Natural killer cell treated with Interleukin-12 subunit alpha and Interleukin-12 subunit beta and Interleukin-15 and Interleukin-18, amount 100 ng/mL, for 72 hours (primary cell): ENCODE measurements around the gene AQP1. TPM values are rescaled to one million over a fixed set of nuclear protein-coding genes. Genes with fewer than 3 reads are reported as not detected.

Experiments
- ATAC-seq, 2 donors: fragments of 150-1000 bp; cut with Tn5 transposase in 1 of 2; sonication (Bioruptor Pico), chemical (Tn5 transposase) in 1 of 2; 2 replicates each; pipeline ENCODE4 v1.10.0; 2021
- DNase-seq: peaks from one replicate; pipeline ENCODE4 v3.0.0; 2022; ENCODE audit warnings: low spot score
- H3K27ac Mint-ChIP-seq, 2 donors: 1 replicate in 1 of 2; 2 replicates in 1 of 2; pipeline ENCODE4 v1.8.0; 2022; ENCODE audit warnings: mixed read lengths in 2 of 2, mild to moderate bottlenecking in 1 of 2, moderate library complexity in 1 of 2
- H3K27me3 Mint-ChIP-seq, 2 donors: 1 replicate in 1 of 2; 2 replicates in 1 of 2; pipeline ENCODE4 v1.8.0; 2022; ENCODE audit warnings: mixed read lengths in 2 of 2
- H3K36me3 Mint-ChIP-seq: one replicate; pipeline ENCODE4 v1.8.0; 2022; ENCODE audit warnings: mixed read lengths
- H3K4me1 Mint-ChIP-seq, 2 donors: 1 replicate in 1 of 2; 2 replicates in 1 of 2; pipeline ENCODE4 v1.8.0; 2022; ENCODE audit warnings: low read depth in 2 of 2, mixed read lengths in 2 of 2, mild to moderate bottlenecking in 1 of 2
- H3K4me3 Mint-ChIP-seq: one replicate; pipeline ENCODE4 v1.8.0; 2022; ENCODE audit warnings: mixed read lengths
- H3K9me3 Mint-ChIP-seq: 2 replicates; pipeline ENCODE4 v1.8.0; 2022; ENCODE audit warnings: mixed read lengths
- total RNA-seq, 2 donors: library from RNA; stranded (reverse); gene quantifications; one replicate each; pipeline ENCODE4 v1.2.3, GENCODE V29; 2022

Gene AQP1
- total RNA-seq, 2 donors from 2014 or later: 0.14 TPM; not detected in 1

- Mint-ChIP-seq H3K4me1 (peaks cover 0 to 2% of the 10 kb centered on the region in 2 donors), H3K27ac (no peak overlapping the region), H3K9me3 (no peaks in the 10 kb centered on the region), H3K27me3 (peaks cover 4 to 6% of the 10 kb centered on the region in 2 donors), H3K36me3 (no peaks in the 10 kb centered on the region), H3K4me3 (no peak overlapping the region)
- ATAC-seq: no peak
- no peak for DNase-seq
Measured at GRCh38 chr7:30894866-30895605, 16.6 kb upstream of the AQP1 start.

GRCh38 chr7:30896036-30896435, 15.6 kb upstream of the AQP1 start:
- Mint-ChIP-seq H3K4me1 (peaks cover 0 to 2% of the 10 kb centered on the region in 2 donors), H3K27me3 (peaks cover 0 to 4% of the 10 kb centered on the region in 2 donors), H3K27ac (no peak overlapping the region), H3K36me3 (no peaks in the 10 kb centered on the region), H3K9me3 (no peaks in the 10 kb centered on the region), H3K4me3 (no peak overlapping the region)
- DNase-seq (no peak), ATAC-seq (no peak)

GRCh38 chr7:30896783-30897637, 14.6 kb upstream of the AQP1 start:
- Mint-ChIP-seq H3K27me3 (peaks cover 0 to 4% of the 10 kb centered on the region in 2 donors), H3K4me1 (peaks cover 0 to 2% of the 10 kb centered on the region in 2 donors), H3K9me3 (no peaks in the 10 kb centered on the region), H3K27ac (no peak overlapping the region), H3K4me3 (no peak overlapping the region), H3K36me3 (no peaks in the 10 kb centered on the region)
- ATAC-seq: no peak
- DNase-seq: no peak

GRCh38 chr7:30897770-30898169, 13.9 kb upstream of the AQP1 start:
- H3K4me1 Mint-ChIP-seq: peaks cover 0 to 2% of the 10 kb centered on the region in 2 donors
- no peak for DNase-seq
- no peak overlapping the region for H3K27ac Mint-ChIP-seq
- H3K4me3 Mint-ChIP-seq: no peak overlapping the region
- H3K9me3 Mint-ChIP-seq: no peaks in the 10 kb centered on the region
- H3K27me3 Mint-ChIP-seq: peaks cover 0 to 4% of the 10 kb centered on the region in 2 donors
- ATAC-seq: no peak
- H3K36me3 Mint-ChIP-seq: no peaks in the 10 kb centered on the region

DNA sequence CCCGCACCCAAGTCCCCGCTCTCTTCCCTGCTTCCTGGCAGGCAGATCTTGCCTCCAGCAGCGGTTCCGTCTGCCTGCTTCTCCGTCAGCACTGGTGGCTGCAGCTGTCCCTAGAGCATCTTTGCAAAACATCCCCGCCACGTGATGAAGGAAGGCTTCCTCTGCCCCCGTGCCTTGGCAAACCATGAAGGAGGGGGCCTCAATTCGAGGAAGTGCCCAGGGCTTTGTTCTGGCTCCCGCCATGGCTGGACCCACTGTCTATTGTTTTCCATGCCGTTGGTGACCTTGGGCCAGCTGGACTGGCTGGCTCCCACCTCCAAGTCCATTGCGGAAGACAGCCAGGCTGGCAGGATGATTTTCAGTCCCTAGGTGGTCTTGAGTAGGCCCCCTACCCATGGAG, 13.2 kb upstream of the AQP1 start:
- Mint-ChIP-seq H3K36me3 (no peaks in the 10 kb centered on the region), H3K27ac (no peak overlapping the region), H3K4me1 (peaks cover 0 to 2% of the 10 kb centered on the region in 2 donors), H3K4me3 (no peak overlapping the region), H3K9me3 (no peaks in the 10 kb centered on the region), H3K27me3 (peaks cover 0 to 4% of the 10 kb centered on the region in 2 donors)
- ATAC-seq (no peak), DNase-seq (no peak)

GRCh38 chr7:30899066-30899465, 12.6 kb upstream of the AQP1 start:
- H3K4me3 Mint-ChIP-seq: no peak overlapping the region
- ATAC-seq: no peak
- H3K4me1 Mint-ChIP-seq: peaks cover 0 to 2% of the 10 kb centered on the region in 2 donors
- DNase-seq: no peak
- peaks cover 0 to 4% of the 10 kb centered on the region in 2 donors for H3K27me3 Mint-ChIP-seq
- H3K27ac Mint-ChIP-seq: no peak overlapping the region
- H3K9me3 Mint-ChIP-seq: no peaks in the 10 kb centered on the region
- H3K36me3 Mint-ChIP-seq: no peaks in the 10 kb centered on the region

GRCh38 chr7:30899630-30900029, 12.0 kb upstream of the AQP1 start:
- no peak for DNase-seq

DNA sequence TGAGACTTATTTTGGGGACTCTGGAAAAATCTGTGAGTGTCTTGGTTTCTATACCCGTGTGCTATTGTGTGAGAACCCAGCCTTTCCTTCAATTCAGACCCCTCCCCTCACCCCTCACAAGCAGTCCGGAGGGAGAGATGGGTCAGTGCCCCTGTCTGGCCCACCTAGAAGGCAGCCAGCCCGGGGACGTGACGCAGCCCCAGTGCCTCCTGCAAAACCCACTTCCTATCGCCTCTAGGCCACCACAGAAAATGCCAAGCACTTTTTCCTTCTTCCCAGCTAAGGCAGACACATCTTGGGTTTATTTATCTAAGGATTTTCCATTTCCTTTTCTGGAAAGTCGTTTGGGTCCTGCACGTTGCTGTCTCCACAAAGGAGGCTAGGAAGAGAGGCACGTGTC, 11.6 kb upstream of the AQP1 start:
- peaks cover 0 to 4% of the 10 kb centered on the region in 2 donors for H3K27me3 Mint-ChIP-seq
- H3K4me1 Mint-ChIP-seq: peaks cover 0 to 2% of the 10 kb centered on the region in 2 donors
- no peaks in the 10 kb centered on the region for H3K9me3 Mint-ChIP-seq
- H3K36me3 Mint-ChIP-seq: no peaks in the 10 kb centered on the region
- no peak overlapping the region for H3K4me3 Mint-ChIP-seq
- H3K27ac Mint-ChIP-seq: no peak overlapping the region
- DNase-seq: no peak
- ATAC-seq: no peak

More at GRCh38 chr7:30899630-30900029, 12.0 kb upstream of the AQP1 start:
- H3K4me3 Mint-ChIP-seq: no peak overlapping the region
- H3K27ac Mint-ChIP-seq: no peak overlapping the region
- no peaks in the 10 kb centered on the region for H3K36me3 Mint-ChIP-seq
- H3K27me3 Mint-ChIP-seq: peaks cover 0 to 4% of the 10 kb centered on the region in 2 donors
- ATAC-seq: no peak
- no peaks in the 10 kb centered on the region for H3K9me3 Mint-ChIP-seq
- H3K4me1 Mint-ChIP-seq: peaks cover 0 to 2% of the 10 kb centered on the region in 2 donors

DNA sequence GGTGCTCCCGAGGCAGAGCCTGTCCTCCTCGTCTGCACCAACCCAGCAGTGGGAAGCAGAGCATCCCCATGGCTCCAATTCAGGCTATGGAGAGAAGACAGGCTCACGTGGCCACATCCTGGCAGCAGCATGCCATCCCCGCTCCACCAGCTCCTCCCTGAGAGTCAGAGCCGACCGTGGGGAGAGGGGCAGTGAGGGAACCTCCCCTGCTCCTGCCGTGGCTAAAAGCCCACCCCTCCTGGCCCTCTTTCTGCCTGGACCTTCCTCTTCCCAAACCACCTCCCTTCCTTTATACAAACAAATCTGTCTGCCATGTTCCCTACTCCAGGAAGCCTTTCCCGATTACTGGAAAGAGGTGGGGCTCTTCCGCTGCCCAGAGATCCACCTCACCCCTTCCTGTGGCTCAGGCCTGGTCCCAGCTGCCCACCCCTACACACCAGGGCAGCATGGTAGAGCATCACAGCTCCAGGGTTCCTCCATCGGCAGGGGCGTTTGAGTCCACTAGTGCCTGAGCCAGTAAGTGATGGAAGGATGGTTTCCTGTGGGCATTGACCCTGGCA, 10.8 kb upstream of the AQP1 start:
- no peaks in the 10 kb centered on the region for H3K36me3 Mint-ChIP-seq

DNA sequence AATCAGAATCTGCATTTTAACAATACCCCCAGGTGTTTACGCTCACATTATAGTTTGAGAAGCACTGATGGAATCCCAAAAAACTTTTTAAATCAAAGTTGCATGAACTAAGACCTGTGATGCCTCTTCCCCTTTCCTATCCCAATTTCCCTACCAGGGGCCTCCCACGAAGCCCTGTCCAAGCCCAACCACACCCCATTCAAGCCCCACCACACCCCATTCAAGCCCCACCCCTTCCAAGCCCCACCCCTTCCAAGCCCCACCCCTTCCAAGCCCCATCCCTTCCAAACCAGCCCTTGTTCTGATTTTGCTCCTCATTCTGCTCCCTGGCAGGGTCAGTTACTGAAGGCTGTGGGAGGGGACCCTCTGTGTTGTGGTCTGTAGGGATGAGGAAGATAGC, 9.8 kb upstream of the AQP1 start:
- Mint-ChIP-seq H3K27ac (no peak overlapping the region), H3K36me3 (no peaks in the 10 kb centered on the region), H3K4me1 (no peaks in the 10 kb centered on the region), H3K27me3 (no peaks in the 10 kb centered on the region), H3K9me3 (no peaks in the 10 kb centered on the region), H3K4me3 (no peak overlapping the region)
- ATAC-seq (no peak), DNase-seq (no peak)

More for the DNA sequence above, 10.8 kb upstream of the AQP1 start:
- ATAC-seq (no peak), DNase-seq (no peak)
- H3K27me3 Mint-ChIP-seq: peaks cover 0 to 2% of the 10 kb centered on the region in 2 donors
- no peak overlapping the region for H3K27ac Mint-ChIP-seq
- H3K9me3 Mint-ChIP-seq: no peaks in the 10 kb centered on the region
- peaks cover 0 to 2% of the 10 kb centered on the region in 2 donors for H3K4me1 Mint-ChIP-seq
- no peak overlapping the region for H3K4me3 Mint-ChIP-seq

- no peaks in the 10 kb centered on the region for H3K9me3 Mint-ChIP-seq
- H3K27me3 Mint-ChIP-seq: no peaks in the 10 kb centered on the region
- H3K36me3 Mint-ChIP-seq: no peaks in the 10 kb centered on the region
- no peaks in the 10 kb centered on the region for H3K4me1 Mint-ChIP-seq
- no peak overlapping the region for H3K4me3 Mint-ChIP-seq
- DNase-seq (no peak), ATAC-seq (no peak)
- H3K27ac Mint-ChIP-seq: no peak overlapping the region
Measured at GRCh38 chr7:30902466-30902865, 9.2 kb upstream of the AQP1 start.

- Mint-ChIP-seq H3K36me3 (no peaks in the 10 kb centered on the region), H3K4me3 (no peak overlapping the region), H3K4me1 (no peaks in the 10 kb centered on the region), H3K9me3 (no peaks in the 10 kb centered on the region), H3K27me3 (no peaks in the 10 kb centered on the region), H3K27ac (no peak overlapping the region)
- no peak for ATAC-seq
- DNase-seq: no peak
Measured at GRCh38 chr7:30903146-30903545, 8.5 kb upstream of the AQP1 start.

DNA sequence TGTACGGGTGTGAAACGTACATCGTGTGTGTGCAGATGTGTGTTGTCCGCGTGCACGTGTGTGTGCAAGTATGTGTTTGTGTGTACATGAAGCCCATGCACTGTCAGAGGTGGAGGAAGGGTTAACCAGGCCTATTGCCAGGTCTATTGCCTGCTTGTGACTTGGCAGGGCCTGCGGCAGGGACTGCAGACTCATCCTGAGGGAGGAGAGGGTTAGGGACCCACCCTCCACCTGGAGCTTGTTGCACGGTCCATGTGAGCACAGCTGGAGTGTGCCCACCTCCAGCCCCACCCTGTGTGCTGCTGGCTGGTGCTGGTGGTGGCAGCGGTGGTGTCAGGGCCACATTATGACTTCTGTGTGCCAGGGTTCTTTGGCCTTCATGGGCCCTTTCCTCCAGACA, 7.1 kb upstream of the AQP1 start:
- Mint-ChIP-seq H3K4me3 (no peak overlapping the region), H3K36me3 (no peaks in the 10 kb centered on the region), H3K9me3 (no peaks in the 10 kb centered on the region), H3K27ac (no peak overlapping the region), H3K27me3 (no peaks in the 10 kb centered on the region), H3K4me1 (no peaks in the 10 kb centered on the region)
- ATAC-seq: no peak
- no peak for DNase-seq
